Loucy (cell line): ENCODE measurements around the gene ZNF814.
"Not testable (repeated sequence)": the region's sequence is repeated elsewhere in the genome, so short reads cannot be mapped to it uniquely, and the experiment has no call there.

Experiments
- H2AFZ ChIP-seq: fragments of 200-600 bp; sonication (generic); 2 replicates; pipeline ENCODE4 v1.6.0; 2016; ENCODE audit warnings: antibody characterized with exemption, mild to moderate bottlenecking, low read length, moderate library complexity
- H3F3A ChIP-seq: fragments of 200-600 bp; 2 replicates; pipeline ENCODE4 v1.6.0; 2016; ENCODE audit warnings: antibody characterized with exemption, low read depth, mild to moderate bottlenecking
- H3K27me3 ChIP-seq: fragments of 200-600 bp; sonication (generic); 2 replicates; pipeline ENCODE4 v1.6.1; 2014; ENCODE audit warnings: low read length, mild to moderate bottlenecking; ENCODE audit not compliant: insufficient read depth, poor library complexity, severe bottlenecking
- H3K36me3 ChIP-seq: fragments of 200-600 bp; sonication (generic); 2 replicates; pipeline ENCODE4 v1.6.1; 2016; ENCODE audit warnings: low read length; ENCODE audit not compliant: insufficient read depth
- H3K4me1 ChIP-seq: fragments of 200-600 bp; sonication (generic); 2 replicates; pipeline ENCODE4 v1.5.1; 2014; ENCODE audit warnings: low read length, mild to moderate bottlenecking; ENCODE audit not compliant: insufficient read depth, poor library complexity, severe bottlenecking
- H3K4me2 ChIP-seq: fragments of 200-600 bp; sonication (generic); 2 replicates; pipeline ENCODE4 v1.6.0; 2014; ENCODE audit warnings: antibody characterized with exemption, low read length, low read depth, mild to moderate bottlenecking; ENCODE audit not compliant: poor library complexity, severe bottlenecking
- H3K4me3 ChIP-seq: fragments of 200-600 bp; sonication (generic); 2 replicates; pipeline ENCODE4 v1.5.1; 2014; ENCODE audit warnings: low read length, mild to moderate bottlenecking, mixed read lengths; ENCODE audit not compliant: poor library complexity, severe bottlenecking
- H3K79me2 ChIP-seq: fragments of 200-600 bp; sonication (generic); 2 replicates; pipeline ENCODE4 v1.6.1; 2014; ENCODE audit warnings: low read length; ENCODE audit not compliant: insufficient read depth
- H3K9ac ChIP-seq: fragments of 200-600 bp; sonication (generic); 2 replicates; pipeline ENCODE4 v1.6.0; 2014; ENCODE audit warnings: mild to moderate bottlenecking, low read depth, low read length, moderate library complexity; ENCODE audit not compliant: poor library complexity, severe bottlenecking
- H3K9me2 ChIP-seq: fragments of 200-600 bp; sonication (generic); replicated peaks from 2 replicates; pipeline ENCODE4 v1.6.1; 2016; ENCODE audit warnings: low read depth, low read length, mixed read lengths
- H3K9me3 ChIP-seq: fragments of 200-600 bp; sonication (generic); 2 replicates; pipeline ENCODE4 v1.6.1; 2014; ENCODE audit warnings: mild to moderate bottlenecking, antibody characterized with exemption, low read length, low read depth; ENCODE audit not compliant: insufficient read depth
- H4K20me1 ChIP-seq: fragments of 200-600 bp; sonication (generic); 2 replicates; pipeline ENCODE4 v1.6.0; 2014; ENCODE audit warnings: antibody characterized with exemption, low read length, mild to moderate bottlenecking; ENCODE audit not compliant: insufficient read depth, poor library complexity, severe bottlenecking
- CTCF ChIP-seq: fragments of 200-600 bp; sonication (generic); conservative IDR thresholded peaks from 2 replicates; pipeline ENCODE4 v1.5.1; 2014; ENCODE audit warnings: mild to moderate bottlenecking, antibody characterized with exemption, low read length
- EZH2phosphoT487 ChIP-seq: fragments of 200-600 bp; IDR thresholded peaks from 2 replicates; pipeline ENCODE4 v1.6.1; 2018; ENCODE audit warnings: antibody characterized with exemption, mild to moderate bottlenecking, moderate library complexity, borderline replicate concordance

ZNF814 gene

GRCh38 chr19:57841122-57841763 is 47.6 kb downstream of the ZNF814 start:
- H3K79me2 ChIP-seq, result peaks cover 4% of the 10 kb centered on the region; the same call in 1 of the 2 replicates

GRCh38 chr19:57838622-57839191 is 50.1 kb downstream of the ZNF814 start:
- H3K9me3 ChIP-seq, H3K27me3 ChIP-seq, H2AFZ ChIP-seq, H4K20me1 ChIP-seq, H3K4me1 ChIP-seq, H3K79me2 ChIP-seq, H3K9me2 ChIP-seq, H3K4me2 ChIP-seq, H3F3A ChIP-seq, H3K4me3 ChIP-seq, H3K9ac ChIP-seq: not testable (repeated sequence)
- peaks cover 24% of the 10 kb centered on the region; the same call in 1 of the 2 replicates for H3K36me3 ChIP-seq

More at GRCh38 chr19:57841122-57841763, 47.6 kb downstream of the ZNF814 start:
- H3K9me3 ChIP-seq, result no peaks in the 10 kb centered on the region
- no peaks in the 10 kb centered on the region for H3K9me2 ChIP-seq
- H3K9ac ChIP-seq, result no peak overlapping the region
- no peak for TF ChIP-seq CTCF
- TF ChIP-seq EZH2phosphoT487, result no peak
- H3F3A ChIP-seq, result no peaks in the 10 kb centered on the region
- no peaks in the 10 kb centered on the region for H3K4me1 ChIP-seq
- H4K20me1 ChIP-seq, result peaks cover 6% of the 10 kb centered on the region
- no peak overlapping the region for H3K4me2 ChIP-seq
- H2AFZ ChIP-seq, result no peak overlapping the region
- H3K36me3 ChIP-seq, result peaks cover 29% of the 10 kb centered on the region; the same call in 1 of the 2 replicates
- no peak overlapping the region for H3K4me3 ChIP-seq
- H3K27me3 ChIP-seq, result no peaks in the 10 kb centered on the region

- Histone ChIP-seq H3K79me2 (peaks cover 10% of the 10 kb centered on the region; the same call in 1 of the 2 replicates), H3K36me3 (peaks cover 13% of the 10 kb centered on the region; the same call in 1 of the 2 replicates)
- not testable (repeated sequence) for H3K9ac ChIP-seq, H3K4me2 ChIP-seq, H2AFZ ChIP-seq, H3K9me2 ChIP-seq, H3K27me3 ChIP-seq, H3K4me3 ChIP-seq, H3K9me3 ChIP-seq, H3F3A ChIP-seq, H4K20me1 ChIP-seq, H3K4me1 ChIP-seq
Measured at GRCh38 chr19:57836991-57837390, 51.8 kb downstream of the ZNF814 start.

GRCh38 chr19:57830071-57830602 is 58.7 kb downstream of the ZNF814 start, which contains the start of gene ZNF587B:
ZNF587B (plus strand) TSS chr19:57830299; CDS start chr19:57830529, 230 bp downstream.
- Histone ChIP-seq H3K36me3 (no peaks in the 10 kb centered on the region), H3K27me3 (no peaks in the 10 kb centered on the region), H2AFZ (no peak within 1 kb of the TSS), H3K79me2 (peaks cover 26% of the 10 kb centered on the region; the same call in 1 of the 2 replicates), H3F3A (no peaks in the 10 kb centered on the region), H3K4me3 (no peak within 1 kb of the TSS), H4K20me1 (no peaks in the 10 kb centered on the region), H3K9me3 (no peaks in the 10 kb centered on the region), H3K4me2 (no peak within 1 kb of the TSS), H3K4me1 (no peaks in the 10 kb centered on the region), H3K9ac (no peak within 1 kb of the TSS), H3K9me2 (no peaks in the 10 kb centered on the region)
- TF ChIP-seq CTCF, result peak; percentile 64
- TF ChIP-seq EZH2phosphoT487, result no peak
